Body of pancreas (tissue), 4 donors: ENCODE results near the gene ANXA6. TPM values are rescaled to one million over a fixed set of nuclear protein-coding genes. Genes with fewer than 3 reads are reported as not detected.
"Not testable (repeated sequence)": the region's sequence is repeated elsewhere in the genome, so short reads cannot be mapped to it uniquely, and the experiment has no call there.

Source experiments
- ATAC-seq: fragments of 150-250 bp; one replicate; pipeline ENCODE4 v1.9.1; 2016
- DNase-seq, 4 donors: peaks; one replicate each; pipeline ENCODE4 v3.0.0-alpha.2; 2019
- H3K27ac ChIP-seq, 4 donors: fragments of 200-600 bp; sonication (generic); 1 replicate in 3 of 4; 2 replicates in 1 of 4; pipeline versions ENCODE4 v1.5.1 to v1.6.1; 2016 to 2019; ENCODE audit warnings: mild to moderate bottlenecking in 1 of 4, mixed read lengths in 1 of 4, moderate library complexity in 1 of 4
- H3K27me3 ChIP-seq, 2 donors: fragments of 200-600 bp; sonication (generic); one replicate each; pipeline ENCODE4 v1.6.0; 2016; ENCODE audit warnings: mild to moderate bottlenecking in 1 of 2
- H3K36me3 ChIP-seq, 2 donors: fragments of 200-600 bp; sonication (generic); replicated peaks in 1 of 2; 2 replicates each; pipeline ENCODE4 v1.5.1; 2016; ENCODE audit warnings: low read depth in 2 of 2; ENCODE audit not compliant: insufficient read depth in 1 of 2
- H3K4me1 ChIP-seq: fragments of 200-600 bp; sonication (generic); one replicate; pipeline ENCODE4 v1.6.0; 2016
- H3K4me3 ChIP-seq, 2 donors: fragments of 200-600 bp; sonication (generic); 1 replicate in 1 of 2; 2 replicates in 1 of 2; pipeline ENCODE4 v1.5.1; 2016 to 2019
- H3K9me3 ChIP-seq, 3 donors: fragments of 200-600 bp; sonication (generic); 1 replicate in 2 of 3; 2 replicates in 1 of 3; pipeline ENCODE4 v1.5.1; 2016
- CTCF ChIP-seq, 7 experiments: fragments of 450-650 bp in 4 of 7; fragments of 200-600 bp in 3 of 7; sonication (generic) in 3 of 7; IDR thresholded peaks; one replicate each; pipeline ENCODE4 v1.5.1; 2016 to 2019; ENCODE audit warnings: antibody characterized with exemption in 7 of 7
- POLR2A ChIP-seq, 3 donors: fragments of 450-650 bp; IDR thresholded peaks; one replicate each; pipeline ENCODE4 v1.6.1; 2016; ENCODE audit warnings: antibody characterized with exemption in 3 of 3, mild to moderate bottlenecking in 2 of 3
- WGBS, 2 donors: methylation state at CpG; one replicate each; pipeline ENCODE4 v1.1.5; 2017; 5-methylcytosine and 5-hydroxymethylcytosine counted together
- intact Hi-C: fragments of 100-400 bp; cut with DNase I; formaldehyde crosslinking; loops from one replicate; pipeline ENCODE4 v1.15.1; 2023
- total RNA-seq, 2 donors: library from RNA; depleted of rRNA; stranded (reverse); fragments of >200 nt; gene quantifications; one replicate each; pipeline ENCODE4 v1.1.0, GENCODE V29; 2016

Gene ANXA6
- total RNA-seq, 2 donors from 2014 or later: 60.3 to 60.4 TPM

DNA sequence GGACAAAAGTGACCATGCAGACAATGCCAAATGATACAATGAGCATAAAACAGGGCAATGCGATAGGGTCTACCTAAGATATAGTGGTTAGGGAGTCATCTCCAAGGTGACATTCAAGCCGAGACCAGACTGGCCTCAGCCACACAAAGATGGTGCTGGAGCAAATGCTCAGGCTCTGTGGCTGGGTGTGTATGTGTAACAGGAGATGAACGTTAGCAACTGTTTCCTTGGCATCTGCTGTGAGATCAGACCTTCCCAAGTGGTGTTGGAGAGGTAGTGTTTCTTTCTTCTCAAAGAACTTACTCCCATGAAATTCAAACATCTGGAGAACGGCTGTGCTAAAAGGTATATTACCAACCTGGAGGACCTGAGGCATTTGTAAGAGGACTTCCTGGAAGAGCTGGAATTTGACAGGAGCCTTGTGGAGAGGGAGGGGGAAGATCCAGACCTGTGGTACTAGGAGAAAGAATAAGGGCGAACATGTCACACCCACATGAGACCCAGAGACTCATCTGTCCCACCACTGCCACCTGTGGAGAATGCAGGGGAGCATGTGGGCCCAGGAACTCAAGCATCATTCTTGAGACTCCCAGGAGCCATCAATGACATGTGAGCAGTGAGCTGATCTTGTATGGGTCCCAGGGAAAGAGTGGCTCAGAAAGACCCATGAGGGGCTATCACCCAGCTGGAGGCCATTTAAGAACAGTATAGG, 21.4 kb upstream of the ANXA6 start:
- no peaks in the 10 kb centered on the region for H3K9me3 ChIP-seq
- no peaks in the 10 kb centered on the region for H3K4me1 ChIP-seq
- 80 to 90% methylated on average over 5 of the region's 5 CpGs for WGBS, 2 donors
- ATAC-seq (no peak), DNase-seq (no peak)
- TF ChIP-seq POLR2A (IDR thresholded peaks at IDR 0.05) (no peak), CTCF (IDR thresholded peaks at IDR 0.05) (no peak)
- intact Hi-C loops: no loop called here
- no peak overlapping the region for H3K27ac ChIP-seq
- no peaks in the 10 kb centered on the region for H3K36me3 ChIP-seq
- H3K27me3 ChIP-seq: no peaks in the 10 kb centered on the region
- H3K4me3 ChIP-seq: no peak overlapping the region

DNA sequence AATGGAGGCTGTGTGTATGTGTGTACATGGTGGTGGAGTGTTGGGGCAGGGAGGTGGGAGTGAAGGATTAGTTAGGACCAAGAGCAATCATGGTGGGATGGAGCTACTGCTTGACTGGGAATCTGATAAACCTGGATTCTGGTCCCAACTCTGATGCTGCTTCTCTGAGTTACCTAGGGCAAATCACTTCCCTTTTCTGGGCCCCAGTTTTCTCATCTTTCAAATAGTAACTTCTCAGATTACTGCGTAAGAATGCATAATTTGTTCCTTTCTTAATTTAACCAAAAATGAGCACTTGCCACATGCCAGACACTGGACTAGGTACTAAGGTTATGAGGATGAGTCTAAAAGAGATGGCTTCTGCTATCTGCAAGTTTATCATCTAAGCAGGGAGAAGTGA, 20.8 kb upstream of the ANXA6 start:
- H3K4me1 ChIP-seq: no peaks in the 10 kb centered on the region
- DNase-seq (no peak), ATAC-seq (no peak)
- intact Hi-C loops: no loop called here
- H3K27ac ChIP-seq: no peak overlapping the region
- no peak overlapping the region for H3K4me3 ChIP-seq
- H3K36me3 ChIP-seq: no peaks in the 10 kb centered on the region
- 100% methylated on average over 1 of the region's 1 CpG for WGBS, 2 donors
- H3K9me3 ChIP-seq: no peaks in the 10 kb centered on the region
- H3K27me3 ChIP-seq: no peaks in the 10 kb centered on the region
- TF ChIP-seq CTCF (IDR thresholded peaks at IDR 0.05): no peak
- no peak for TF ChIP-seq POLR2A (IDR thresholded peaks at IDR 0.05)

DNA sequence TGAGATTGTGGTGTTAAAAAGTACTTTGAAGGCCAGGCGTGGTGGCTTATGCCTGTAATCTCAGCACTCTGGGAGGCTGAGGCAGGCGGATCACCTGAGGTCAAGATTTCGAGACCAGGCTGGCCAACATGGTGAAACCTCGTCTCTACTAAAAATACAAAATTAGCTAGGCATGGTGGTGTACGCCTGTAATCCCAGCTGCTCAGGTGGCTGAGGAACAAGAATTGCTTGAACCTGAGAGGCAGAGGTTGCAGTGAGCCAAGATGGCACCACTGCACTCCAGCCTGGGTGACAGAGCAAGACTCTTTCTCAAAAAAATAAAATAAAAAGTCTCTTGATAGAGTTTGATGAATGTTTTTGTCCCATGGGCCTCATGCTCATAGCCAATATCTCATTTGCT, 18.7 kb upstream of the ANXA6 start:
- H3K36me3 ChIP-seq, H3K27me3 ChIP-seq, ATAC-seq, H3K4me1 ChIP-seq, H3K4me3 ChIP-seq, DNase-seq, H3K9me3 ChIP-seq, H3K27ac ChIP-seq, intact Hi-C loops: not testable (repeated sequence)
- WGBS, 2 donors: 90 to 96% methylated on average over 5 of the region's 5 CpGs

DNA sequence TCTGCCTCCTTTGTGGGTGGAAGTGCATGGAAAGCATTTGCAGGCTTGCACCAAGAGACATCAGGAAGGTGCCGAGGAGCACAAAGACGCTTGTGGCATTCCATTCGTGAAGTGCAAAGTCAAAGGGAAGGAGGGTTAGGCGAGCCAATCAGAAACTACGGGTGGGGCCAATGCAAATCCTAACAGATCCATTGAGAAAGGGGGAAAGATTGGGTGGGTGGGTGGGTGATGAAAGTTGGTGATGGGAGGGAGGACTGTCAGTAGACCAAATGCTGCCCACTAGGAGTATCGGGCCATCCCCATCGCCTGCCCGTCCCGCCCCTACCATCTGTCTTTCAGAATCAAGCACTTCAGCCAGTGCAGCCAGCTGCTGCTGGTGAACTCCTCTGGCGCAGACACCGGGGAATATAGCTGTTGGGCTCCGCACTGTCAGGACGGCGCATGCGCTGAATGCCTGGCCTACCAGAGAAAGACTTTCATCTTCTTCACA, 17.1 kb upstream of the ANXA6 start:
- Histone ChIP-seq H3K4me3 (no peak overlapping the region), H3K36me3 (no peaks in the 10 kb centered on the region), H3K27ac (no peak overlapping the region), H3K27me3 (no peaks in the 10 kb centered on the region), H3K4me1 (no peaks in the 10 kb centered on the region), H3K9me3 (no peaks in the 10 kb centered on the region)
- DNase-seq (peak in 2 of 4 donors; percentile 28 to 48), ATAC-seq (no peak)
- intact Hi-C loops: no loop called here
- TF ChIP-seq POLR2A (IDR thresholded peaks at IDR 0.05) (no peak), CTCF (IDR thresholded peaks at IDR 0.05) (no peak)
- 74 to 78% methylated on average over 15 of the region's 15 CpGs for WGBS, 2 donors

DNA sequence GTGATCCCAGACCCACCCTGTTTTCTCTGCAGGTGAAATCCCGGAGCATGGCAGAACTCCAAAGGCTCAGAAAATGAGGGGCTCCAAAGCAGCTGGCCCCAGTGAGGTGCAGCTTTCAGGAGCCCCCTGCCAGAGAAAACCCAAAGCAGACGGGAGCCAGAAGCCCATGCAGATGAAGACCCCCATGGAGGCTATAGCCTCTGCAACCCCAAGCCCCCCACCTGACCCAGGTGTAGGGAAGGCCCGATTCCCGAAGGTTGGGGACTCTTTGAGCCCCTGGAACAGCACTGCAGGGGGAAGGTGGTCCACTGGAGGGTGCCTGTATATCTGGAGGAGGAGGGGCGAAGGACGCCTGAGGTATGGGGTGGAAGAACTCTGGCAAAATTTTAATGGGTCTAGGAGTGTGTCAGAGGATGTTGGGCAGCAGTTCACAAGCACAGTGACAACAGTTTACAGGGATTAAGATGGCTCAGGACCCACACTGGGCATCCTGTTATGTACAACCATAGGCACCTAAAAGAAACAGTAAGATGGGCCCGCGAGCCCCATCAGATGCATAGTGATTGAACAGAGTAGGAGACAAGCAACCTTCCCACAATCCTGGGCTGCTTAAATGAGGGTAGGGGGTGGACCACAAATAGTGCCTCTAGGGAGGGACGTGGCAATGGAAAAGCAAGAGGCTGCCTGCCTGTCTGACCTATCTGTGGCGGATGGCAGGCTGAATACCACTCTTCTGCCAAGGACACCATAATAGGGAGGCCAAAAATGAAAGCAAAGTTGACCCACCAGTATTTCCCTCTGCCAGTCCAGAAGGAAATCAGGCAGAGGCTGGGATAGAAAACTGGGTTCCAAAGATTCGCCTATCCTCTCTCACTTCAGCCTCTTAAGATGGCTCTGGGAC, 16.4 kb upstream of the ANXA6 start:
- ATAC-seq (no peak), DNase-seq (no peak)
- H3K4me1 ChIP-seq: no peaks in the 10 kb centered on the region
- intact Hi-C loops: no loop called here
- H3K9me3 ChIP-seq: no peaks in the 10 kb centered on the region
- H3K27ac ChIP-seq: no peak overlapping the region
- H3K4me3 ChIP-seq: no peak overlapping the region
- TF ChIP-seq CTCF (IDR thresholded peaks at IDR 0.05) (no peak), POLR2A (IDR thresholded peaks at IDR 0.05) (no peak)
- WGBS, 2 donors: 73 to 80% methylated on average over 11 of the region's 11 CpGs
- H3K27me3 ChIP-seq: no peaks in the 10 kb centered on the region
- H3K36me3 ChIP-seq: no peaks in the 10 kb centered on the region
